NK-92 (cell line): ENCODE results near the gene KRTAP5-7.

Experiments used
- DNase-seq: peaks from one replicate; lab custom pipeline; 2025; ENCODE audit not compliant: unreplicated experiment; lab: John Stamatoyannopoulos, UW

Gene KRTAP5-7

DNA sequence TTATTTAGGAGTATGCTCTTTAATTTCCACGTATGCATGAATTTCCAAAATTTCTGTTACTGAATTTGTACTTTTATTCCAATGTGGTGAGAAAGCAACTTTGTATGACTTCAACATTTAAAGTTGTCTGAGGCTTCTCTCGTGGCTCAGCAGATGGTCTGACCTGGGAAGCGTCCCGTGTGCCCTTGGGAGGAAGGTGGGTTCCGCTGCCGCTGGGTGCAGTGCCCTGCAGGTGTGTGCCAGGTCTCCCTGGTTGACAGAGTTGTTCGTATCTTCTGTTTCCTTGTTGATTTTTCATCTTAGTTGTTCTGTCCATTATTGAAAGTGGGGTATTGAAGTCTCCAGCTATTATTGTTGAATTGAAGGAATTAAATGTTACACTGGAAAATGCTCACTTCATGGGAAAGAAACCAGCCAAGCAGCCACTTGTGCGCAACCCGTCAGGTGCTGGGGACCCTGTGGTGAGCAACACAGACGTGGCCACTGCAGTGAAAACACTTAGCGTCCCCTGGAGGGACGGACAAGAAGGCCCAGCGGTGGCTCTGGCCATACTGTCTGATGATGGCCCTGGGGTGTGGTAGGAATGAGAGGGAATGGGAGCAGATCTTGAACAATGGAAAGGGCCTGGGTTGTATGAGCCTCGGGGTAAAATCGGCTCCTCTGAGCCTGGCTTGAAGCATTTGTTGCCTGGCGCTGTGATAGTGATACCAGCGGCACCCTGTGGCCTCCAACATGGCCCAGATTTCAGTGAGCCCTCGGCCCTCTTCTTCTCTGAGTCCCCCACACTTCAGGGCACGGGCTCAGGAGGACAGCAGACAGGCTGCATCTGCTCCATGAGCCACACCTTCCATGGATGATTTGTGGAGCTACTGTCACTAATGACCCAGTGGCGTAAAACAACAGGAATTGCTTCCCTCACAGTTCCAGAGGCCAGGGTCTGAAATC lies 31.5 kb upstream of the KRTAP5-7 start:
- no peak for DNase-seq

DNA sequence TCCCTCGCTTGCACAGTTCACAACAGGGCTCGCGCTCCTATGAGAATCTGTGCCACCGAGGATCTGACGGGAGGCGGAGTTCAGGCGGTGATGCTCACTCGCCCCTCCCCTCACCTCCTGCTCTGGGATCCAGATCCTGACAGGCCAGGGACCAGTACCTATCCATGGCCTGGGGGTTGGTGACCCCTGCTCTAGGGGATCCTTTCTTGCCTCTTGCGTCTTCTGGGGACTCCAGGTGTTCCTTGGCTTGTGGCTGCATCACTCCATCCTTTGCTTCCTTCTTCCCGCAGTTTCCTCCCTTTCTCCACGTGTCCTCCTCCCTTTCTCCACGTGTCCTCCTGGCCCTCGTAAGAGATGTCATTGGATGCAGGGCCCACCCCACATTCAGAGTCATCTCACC lies 30.6 kb upstream of the KRTAP5-7 start:
- no peak for DNase-seq

DNA sequence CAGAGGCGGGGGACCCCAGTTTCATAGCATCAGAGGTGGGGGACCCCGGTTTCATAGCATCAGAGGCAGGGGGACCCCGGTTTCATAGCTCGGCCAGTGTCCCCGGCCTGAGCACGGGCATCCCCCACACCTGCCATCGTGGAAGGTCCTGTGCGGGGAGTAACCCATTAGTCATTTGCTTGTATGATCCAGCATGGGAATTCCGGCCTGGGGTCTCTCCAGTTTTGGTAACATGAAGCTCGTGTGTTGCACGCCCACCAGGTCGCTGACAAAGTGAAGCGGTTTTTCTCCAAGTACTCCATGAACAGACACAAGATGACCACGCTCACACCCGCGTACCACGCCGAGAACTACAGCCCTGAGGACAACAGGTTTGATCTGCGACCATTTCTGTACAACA lies 29.0 kb upstream of the KRTAP5-7 start:
- DNase-seq, result no peak

DNA sequence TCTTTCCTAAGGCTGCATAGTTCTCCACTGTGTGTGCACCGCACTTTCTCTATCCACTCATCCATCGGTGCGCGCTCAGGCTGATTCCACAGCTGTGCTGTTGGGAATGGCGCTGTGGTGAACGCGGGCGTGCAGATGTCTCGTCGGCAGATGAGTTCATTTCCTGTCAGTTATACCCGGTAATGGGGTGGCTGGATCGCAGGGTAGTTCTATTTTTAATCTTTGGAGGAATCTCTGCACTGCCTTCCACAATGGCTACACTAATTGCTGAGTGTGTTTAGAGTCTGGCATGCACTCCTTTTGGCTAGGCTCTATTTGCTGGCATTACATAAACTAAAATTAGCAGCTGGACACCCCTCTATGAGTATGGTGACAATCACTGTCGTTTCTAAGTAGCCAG lies 27.9 kb upstream of the KRTAP5-7 start:
- DNase-seq, result no peak

DNA sequence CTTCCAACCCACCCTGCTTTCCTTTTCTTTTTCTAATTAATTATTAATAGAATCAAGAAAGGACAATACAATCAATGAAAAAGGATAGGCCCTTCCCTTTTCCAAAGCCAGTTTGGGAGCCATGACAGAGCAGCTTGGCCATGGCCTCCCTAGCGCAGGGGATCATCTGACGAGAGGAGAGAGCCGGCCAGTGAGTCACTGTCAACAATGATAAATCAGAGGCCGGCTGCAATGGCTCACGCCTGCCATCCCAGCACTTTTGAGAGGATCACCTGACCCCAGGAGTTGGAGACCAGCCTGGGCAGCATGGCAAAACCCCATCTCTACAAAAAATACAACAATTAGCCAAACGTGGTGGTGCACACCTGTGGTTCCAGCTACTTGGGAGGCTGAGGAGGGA lies 27.5 kb upstream of the KRTAP5-7 start:
- DNase-seq, result no peak

DNA sequence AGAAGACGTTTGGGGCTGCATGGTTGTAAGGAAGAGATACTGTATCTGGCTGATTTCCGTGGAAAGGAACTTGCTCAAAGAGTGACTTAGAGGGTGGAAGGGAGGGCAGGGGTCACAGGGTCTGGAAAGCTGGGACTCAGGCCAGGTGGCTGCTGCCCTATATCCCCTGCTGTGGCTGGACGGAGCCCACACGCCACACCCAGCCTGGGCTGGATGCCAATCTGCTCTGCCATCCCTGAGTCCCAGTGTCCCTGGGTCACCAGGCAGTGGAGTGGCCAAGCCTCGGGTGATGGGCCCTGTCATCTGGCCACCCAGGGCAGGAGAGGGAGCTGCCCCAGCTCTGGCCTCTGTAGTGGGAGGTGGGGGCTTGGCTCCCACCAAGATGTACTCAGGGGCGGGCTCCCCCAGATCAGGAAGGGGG lies 26.5 kb upstream of the KRTAP5-7 start:
- no peak for DNase-seq

DNA sequence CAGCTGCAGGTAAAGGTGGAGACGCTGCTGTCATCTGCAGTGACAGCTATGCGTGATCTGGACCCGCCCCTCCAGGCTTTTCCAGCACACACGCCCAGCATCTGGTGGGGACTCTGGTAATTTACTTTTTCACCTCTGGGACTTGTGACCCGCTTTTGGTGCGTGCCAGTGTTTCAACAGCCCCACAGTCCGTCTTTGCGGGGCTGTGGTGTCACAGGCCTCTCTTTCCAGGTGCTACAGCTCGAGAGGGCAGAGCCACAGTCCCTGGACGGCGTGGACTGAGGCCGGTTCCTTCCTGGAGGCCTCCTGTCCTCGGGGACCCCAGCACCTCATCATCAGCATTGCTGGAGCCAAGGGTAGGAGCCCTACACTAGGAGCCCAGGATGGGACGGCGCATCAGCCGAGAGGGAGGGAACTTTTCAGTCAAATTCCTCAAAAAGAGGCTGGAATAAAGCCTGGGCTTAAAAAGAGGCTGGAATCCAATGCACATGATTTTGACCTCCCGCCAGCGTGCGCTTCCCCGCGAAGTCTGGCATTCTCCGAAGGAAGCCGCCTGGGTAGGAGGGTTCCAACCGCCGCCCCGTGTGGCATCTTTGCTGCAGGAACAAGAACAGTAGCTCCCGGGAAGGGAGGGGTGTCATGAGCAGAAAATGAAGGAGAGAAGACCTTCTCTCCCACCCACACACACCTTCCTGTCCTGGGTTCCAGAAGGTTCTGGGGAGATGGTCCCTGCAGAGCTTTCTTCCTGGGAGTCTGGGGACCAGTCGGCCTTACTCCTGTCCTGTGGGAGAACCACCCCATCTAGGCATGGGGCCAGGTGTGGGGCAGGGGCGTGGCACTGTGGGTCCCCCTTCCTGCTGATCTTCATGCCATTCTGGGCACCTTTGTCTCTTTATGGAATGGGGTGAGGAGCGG lies 25.7 kb upstream of the KRTAP5-7 start:
- DNase-seq, result no peak

DNA sequence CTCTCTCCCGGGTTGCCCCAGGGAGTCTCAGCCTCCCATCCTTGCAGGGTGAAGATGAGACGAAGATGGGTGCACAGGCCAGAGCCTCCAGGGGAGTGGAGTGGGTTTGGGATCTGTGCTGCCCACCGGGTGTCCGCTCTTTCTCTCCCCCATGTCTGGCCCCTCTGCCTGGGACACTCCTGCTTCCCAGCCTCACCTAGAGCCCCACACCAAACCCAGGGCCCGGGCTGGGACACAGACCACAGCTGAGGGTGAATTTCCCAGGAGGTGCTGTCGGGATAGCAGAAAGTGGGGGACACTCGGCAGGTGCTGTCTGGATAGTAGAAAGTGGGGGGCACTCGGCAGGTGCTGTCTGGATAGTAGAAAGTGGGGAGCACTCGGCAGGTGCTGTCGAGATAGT lies 25.0 kb upstream of the KRTAP5-7 start:
- no peak for DNase-seq

DNA sequence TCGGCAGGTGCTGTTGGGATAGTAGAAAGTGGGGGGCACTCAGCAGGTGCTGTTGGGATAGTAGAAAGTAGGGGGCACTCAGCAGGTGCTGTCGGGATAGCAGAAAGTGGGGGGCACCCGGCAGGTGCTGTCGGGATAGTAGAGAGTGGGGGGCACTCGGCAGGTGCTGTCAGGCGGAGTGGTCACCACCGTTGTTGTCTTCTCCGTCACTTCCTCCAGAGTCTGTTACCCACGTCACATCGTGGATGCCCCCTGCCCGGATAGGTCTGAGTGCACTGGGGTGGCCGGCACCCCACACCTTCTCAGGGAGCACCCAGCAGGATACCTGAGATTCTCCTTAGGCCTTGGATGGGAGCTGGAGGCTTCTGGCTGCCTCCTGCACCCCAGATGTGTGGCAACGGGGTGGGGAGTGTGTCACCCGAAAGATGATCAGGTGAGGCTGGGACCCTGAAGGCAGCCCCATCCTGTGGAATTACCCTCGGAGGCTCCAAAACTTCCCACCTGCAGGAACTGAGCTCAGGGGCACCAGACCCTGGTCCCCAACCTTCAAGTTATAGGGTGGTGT lies 24.1 kb upstream of the KRTAP5-7 start:
- DNase-seq, result no peak

DNA sequence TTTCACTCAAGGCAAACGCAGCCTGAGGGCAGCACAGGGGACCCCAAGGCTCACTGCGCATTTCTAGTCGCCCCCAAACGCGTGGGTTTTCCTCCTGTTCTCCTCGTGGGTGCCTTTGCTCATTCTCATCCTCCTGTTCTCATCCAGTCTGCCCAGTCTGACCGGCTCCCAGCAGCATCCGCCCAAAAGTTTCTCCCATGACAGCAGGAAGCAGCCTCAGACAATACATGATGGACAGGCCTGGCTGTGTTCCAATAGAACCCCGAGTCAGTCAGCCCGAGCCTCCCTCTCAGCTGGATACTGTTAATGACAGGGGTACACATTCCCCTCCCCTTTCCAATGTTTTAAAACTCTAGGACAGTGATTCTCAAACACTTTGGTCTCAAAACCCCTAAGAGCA lies 22.5 kb upstream of the KRTAP5-7 start:
- no peak for DNase-seq

DNA sequence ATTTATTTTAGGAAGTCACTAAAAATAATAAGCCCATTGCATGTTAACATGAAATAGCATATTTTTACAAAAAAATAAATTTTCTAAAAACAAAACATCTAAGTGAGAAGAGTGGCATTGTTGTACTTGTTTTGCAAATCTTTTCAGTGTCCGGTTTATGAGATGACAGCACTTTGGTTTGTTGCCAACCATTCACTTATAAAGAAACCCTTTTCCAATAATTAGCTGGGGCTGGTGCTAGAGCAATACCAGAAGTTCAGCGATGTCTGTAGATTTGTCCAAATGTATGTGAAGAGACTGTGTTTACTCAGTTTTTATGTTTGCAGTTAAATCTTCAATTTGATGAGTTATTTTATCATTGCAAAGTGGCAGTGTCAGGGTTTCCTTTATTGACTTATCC lies 22.1 kb upstream of the KRTAP5-7 start:
- no peak for DNase-seq

DNA sequence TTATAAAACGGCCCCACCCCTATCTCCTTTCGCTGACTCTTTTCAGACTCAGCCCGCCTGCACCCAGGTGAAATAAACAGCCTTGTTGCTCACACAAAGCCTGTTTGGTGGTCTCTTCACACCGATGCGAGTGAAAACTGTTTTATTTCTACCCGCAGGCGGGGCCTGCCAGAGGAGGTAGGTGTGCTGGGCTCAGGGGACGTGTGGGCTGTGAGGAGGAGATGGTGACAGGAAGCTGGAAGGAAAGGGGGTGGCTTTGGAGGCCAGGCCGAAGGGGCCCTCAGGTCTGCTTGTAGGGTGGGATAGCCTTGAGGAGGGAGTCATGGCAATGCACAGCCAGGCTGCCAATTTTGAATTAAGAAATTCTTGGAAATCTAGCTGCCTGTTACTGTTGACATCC lies 21.3 kb upstream of the KRTAP5-7 start:
- no peak for DNase-seq

DNA sequence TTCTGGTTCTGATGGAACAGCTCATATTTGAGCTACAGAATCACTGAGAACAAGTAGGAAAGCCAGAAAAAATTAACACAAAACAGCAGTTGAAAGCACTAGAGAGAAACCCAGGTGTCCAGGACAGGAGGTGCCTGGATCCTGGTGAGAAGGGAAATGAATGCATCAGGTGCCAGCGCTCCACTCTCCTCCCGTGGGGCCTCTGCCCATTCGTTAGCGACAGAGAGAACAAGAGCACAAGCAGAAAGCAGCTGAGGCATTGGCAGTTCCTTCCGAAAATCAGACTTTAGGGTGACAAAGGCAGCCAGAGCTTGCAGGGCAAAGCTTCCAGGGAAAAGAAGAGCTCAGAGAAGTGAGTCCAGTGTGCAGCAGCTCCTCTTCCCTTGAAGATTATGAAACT lies 20.0 kb upstream of the KRTAP5-7 start:
- DNase-seq, result no peak

DNA sequence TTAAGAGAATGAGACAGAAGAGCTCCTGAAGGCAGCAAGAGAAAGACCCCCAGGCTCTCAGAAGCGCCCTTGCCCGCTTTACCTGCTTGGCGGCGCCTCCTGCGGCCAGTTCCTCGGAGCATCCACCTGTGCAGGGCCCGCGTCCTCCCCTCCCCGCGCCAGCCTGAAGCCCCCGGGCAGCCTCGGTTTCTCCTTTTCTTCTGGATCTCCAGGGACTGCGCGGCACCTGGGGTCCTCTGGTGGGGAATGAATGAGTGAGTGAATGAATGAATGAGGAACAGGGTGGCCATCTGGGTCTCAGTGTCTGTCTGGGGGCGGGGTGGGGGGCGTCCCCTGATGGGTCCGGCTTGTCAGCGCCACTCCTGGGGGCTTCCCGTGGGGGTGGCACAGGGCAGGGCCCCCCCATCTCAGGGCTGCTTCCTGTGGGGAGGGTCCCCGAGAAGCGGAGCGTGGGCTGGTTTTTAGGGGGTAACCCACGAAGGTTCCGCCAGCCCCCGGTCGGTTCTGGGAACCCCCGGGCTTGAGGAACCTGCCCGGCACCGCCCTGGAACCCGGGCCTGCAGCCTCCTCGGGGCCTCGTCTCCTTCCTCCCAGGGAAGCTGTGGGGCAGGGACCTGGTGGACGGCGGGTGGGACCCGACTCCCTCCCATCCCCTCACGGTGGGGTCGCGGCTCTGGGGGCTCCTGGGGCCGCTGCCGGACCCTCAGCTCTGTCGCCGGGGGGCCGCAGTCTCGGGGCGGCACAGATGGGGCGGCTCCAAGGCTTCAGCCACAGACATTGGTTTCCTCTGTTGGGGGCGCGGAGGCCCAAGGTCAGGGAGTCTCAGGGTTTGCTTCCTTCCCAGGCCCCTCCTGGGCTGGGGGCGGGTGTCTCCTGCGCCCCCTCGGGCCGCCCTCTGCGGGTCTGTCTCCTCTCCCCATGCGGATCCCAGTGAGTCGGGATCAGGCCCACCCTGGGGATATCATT lies 8.3 kb upstream of the KRTAP5-7 start:
- no peak for DNase-seq

DNA sequence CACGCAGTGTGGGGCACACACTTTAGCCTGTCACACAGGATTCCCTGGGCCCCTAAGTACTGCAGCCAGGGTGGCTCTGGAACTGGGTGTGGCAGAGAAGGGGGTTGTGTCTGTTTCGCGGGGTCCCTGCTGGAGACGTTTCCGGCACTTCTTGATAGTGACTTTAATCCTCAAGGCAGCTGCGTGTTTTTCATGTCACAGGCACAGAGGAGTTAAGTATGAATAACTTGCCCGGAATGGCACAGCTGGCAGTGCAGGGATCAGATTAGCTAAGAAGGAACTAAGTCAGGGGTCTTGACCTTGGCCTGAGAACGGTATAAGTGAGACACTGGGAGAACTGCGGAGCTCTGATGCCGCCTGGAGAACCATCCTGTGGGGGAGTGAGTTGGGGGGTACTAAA lies 7.5 kb upstream of the KRTAP5-7 start:
- no peak for DNase-seq

DNA sequence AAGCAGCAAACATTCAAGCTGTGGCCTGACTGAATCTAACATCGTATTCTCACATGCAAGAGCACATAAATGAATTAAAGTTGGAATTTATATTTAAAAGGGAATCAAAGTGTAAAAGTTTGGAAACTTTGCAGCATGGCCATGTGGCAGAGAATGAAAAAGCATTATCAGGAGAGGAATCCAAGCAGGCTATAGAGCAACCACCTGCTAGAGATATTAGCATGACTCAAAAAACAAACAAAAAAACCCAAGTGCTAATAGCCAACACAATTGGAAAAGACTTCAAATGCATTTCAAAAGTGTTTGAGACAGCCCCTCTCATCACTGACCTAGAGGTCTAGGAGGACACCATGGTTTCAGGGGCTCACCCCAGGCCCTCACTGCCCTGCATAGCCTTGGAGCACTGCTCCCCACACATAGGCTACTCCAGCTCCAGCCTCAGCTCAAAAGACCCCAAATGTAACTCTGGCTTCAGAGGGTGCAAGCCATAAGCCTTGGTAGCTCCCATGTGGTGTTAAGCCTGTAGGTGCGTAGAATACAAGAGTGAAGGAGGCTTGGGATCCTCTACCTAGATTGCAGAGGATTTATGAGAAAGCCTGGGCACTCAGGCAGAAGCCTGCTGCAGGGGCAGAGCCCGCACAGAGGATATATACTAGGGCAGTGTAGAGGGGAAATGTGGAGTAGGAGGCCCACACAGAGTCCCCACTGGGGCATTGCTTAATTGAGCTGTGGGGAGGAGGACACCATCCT lies 1.7 kb upstream of the KRTAP5-7 start:
- no peak for DNase-seq

DNA sequence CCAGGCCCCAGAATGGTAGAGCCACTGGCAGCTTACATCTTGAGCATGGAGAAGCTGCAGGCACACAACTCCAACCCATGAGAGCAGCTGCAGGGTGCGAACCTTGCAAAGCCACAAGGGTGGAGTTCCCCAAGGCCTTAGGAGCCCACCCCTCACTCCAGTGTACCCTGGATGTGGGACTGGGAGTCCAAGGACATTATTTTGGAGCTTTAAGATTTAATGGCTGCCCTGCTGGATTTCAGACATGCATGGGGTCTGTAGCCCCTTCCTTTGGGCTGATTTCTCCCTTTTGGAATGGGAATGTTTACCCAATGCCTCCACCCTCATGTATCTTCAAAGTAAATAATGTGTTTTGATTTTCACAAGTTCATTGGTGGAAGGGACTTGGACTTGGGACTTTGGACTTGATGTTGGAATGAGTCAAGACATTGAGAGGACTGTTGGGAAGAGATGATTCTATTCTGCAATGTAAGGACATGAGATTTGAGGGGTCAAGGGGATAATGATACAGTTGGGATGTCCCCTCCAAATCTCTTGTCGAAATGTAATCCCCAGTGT lies 1.1 kb upstream of the KRTAP5-7 start:
- no peak for DNase-seq

DNA sequence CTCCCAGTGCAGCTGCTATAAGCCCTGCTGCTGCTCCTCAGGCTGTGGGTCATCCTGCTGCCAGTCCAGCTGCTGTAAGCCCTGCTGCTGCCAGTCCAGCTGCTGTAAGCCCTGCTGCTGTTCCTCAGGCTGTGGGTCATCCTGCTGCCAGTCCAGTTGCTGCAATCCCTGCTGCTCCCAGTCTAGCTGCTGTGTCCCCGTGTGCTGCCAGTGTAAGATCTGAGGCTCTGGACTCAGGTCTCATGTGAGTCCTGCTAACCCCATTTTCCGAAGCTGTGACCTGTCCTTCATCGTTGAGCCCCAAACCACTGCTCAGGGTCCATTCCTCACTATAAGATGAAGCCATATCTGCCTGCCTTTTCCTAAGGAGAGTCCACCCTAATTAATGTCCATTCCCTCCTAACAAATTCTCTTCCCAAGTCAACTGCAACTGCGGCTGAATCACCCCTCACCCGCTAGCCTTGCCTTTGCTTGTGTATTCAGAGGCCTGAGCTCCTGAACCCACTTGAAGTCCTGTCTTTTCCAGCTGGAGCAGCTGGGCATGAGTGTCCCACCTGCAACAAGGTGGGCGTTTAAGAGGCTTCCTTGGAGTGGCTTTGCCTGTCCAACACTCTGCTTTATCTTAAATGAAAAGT lies 626 bp downstream of the KRTAP5-7 start:
- DNase-seq, result no peak

DNA sequence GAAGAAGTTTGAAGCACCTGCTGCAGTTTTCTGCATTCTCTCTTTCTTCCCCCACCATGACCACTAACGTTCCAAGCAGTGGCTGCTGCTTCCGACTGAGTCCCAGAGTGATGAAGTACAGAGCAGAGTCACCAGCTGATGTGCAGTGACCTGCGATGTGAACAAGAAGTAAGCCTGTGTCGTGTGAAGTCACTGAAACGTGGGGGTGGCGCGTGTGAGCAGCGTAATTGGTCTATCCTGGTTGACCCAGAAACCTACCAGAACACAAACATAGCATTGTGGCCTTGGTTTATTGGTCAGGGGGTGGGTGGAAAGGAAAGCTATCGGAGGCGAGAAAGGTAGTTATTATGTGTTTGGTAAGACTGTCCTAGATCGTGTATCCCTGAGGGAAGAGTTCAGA lies 3.5 kb downstream of the KRTAP5-7 start:
- no peak for DNase-seq
